Ammon's horn (tissue), 1 donor: ENCODE data around the gene TBX1.

Experiments
- DNase-seq: peaks from one replicate; pipeline ENCODE4 v3.0.0-alpha.2; 2016; ENCODE audit warnings: low spot score

The TBX1 gene

DNA sequence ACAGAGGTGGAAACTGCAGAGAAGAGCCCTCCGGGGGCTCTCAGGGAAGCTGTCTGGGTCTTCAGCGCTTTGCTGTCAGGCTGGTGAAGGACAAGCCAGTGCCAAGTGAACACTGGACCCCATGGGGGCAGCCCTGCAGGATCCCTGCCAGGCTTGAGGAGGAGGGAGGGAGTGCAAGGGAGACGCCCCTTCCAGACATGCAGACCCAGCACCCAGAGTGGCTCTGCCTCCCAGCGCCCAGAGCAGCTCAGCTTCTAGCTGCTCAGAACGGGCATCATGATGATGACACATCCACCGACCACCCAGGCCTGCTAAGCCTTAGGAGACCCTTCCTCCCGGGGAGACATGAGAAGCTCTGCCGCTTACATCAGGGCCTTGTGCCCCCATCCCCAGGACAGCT, 39.7 kb downstream of the TBX1 start:
- no peak for DNase-seq

DNA sequence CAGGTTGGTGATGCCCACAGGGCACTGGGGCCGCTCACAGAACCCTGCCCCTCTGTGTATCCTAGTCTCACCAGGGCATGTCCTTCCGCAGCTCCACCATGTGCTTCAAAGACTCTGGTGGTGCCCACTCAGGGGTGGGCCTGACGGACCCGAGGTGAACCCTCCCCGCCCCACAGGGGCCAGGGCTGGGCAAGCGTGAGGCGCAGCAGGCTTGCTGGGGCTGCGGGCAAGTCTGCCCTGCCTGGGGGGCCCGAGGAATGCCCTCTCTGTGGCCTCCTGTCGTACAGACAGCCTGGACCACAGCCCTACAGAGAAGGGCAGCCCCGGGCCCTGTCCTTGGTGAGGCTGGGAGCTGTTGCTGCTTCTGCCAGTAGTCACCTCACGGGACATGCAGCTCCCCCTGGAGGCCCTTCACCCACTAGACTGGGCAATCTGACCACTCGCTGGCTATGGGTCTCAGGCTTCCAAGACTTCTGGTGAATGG, 40.2 kb downstream of the TBX1 start:
- DNase-seq = no peak

DNA sequence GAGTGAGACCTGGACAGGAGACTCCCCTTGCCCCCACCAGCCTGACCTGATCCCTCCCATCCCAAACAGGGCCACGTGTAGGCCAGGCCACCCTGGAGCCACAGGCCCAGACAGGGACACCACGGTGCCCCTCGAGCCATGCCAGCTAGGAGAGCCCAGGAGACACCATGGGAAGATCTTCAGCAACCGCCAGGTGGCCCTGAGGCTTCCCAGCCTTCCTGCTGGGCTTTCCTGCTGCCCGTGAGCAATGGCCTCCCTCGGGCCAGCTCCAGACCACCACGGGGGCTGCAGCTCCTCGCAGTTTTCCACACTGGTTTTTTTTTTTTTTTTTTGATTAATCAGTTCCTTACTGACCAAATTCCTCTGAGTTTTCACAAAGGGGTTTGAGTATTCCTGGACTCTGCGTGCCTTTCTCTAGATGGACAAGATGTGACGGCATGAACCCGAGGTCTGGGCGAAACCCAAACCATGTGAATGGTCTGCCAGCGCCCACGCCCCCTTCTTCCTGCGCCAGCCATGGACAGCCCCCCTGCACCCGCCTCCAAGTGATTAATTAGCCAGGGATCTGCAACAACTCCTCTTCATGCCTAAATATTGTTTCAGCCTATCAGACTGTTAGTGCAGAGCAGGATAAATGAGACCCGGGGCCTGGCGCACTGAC, 40.9 kb downstream of the TBX1 start:
- no peak for DNase-seq

DNA sequence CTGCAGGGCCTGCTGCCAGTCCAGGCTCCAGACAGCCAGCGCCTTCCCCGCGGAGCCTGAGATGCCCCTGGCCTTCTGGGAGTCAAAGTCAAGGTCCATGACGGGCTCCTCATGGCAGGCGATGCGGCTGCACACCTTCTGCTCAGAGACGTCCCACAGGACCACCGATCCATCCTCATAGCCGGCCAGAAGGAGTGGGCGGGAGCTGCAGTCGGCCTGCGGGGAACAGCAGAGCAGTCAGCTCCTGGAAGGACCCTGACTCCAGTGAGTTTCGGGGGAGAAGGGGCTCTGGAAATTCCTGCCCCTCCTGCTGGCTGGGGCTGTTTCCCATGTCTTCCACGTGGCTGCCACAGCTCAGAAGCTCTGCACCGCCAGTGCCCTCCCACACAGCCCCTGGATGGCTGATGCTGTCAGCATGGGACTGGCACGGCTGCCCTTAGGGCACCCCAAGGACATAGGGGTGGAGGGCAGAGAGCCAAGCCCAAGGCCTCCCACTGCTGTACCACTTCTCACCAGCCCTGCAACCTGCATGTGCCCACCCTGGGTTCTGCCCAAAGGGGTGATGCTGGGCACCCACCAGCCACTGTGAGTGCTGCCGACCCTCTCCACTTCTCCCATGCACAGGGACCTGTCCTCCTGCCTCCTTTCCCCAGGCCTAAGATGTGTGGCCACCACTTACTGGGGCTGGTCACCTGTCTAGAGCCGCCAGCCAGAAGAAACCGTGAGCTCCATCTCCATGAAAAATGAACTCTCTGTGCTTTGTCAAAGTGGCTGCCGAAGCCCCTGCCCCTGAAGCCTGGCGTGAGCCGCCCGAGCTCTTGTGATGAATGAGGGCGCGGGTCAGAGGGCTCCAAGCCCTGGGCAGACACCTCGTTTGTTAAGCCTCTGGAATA, 41.7 kb downstream of the TBX1 start:
- DNase-seq = no peak

DNA sequence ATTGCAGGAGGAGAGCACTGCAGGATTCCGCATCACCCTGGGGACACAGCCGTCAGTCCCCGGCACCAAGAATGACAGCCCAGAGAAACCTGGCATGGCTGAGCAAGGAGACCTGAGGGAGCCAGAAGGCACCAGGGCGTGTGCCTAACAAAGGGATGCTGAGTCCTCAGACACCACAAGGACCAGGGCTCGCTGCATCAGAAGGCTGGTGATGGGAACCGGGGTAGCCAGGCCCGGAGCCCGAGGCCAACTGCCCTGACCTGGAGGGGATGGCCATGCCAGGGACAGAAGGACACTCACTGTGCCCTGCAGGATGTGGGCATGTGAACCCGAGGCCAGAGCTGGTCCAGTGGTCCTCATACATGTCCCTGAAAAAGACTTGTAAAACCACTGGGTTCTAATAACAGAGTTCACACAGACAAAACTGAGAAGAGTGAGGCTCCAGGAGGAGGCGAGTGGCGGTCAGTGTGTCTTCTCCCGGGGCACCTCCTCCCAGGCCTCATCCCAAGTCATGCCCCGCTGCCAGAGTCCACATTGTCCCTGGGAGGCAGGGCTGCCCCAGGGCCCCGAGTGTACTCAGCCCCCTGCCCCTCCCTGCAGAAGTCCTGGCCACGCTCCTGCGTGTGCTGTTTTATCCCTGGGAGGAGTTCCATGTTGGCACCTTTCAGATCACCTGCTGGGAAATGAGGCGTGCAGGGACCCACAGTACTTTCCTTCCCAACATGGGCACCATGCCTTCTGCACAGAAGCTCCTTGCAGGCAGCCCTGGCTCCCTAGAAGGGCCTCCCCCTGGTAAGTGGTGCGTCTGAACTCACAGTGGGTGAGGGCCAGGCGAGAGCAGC, 42.5 kb downstream of the TBX1 start:
- DNase-seq = no peak

DNA sequence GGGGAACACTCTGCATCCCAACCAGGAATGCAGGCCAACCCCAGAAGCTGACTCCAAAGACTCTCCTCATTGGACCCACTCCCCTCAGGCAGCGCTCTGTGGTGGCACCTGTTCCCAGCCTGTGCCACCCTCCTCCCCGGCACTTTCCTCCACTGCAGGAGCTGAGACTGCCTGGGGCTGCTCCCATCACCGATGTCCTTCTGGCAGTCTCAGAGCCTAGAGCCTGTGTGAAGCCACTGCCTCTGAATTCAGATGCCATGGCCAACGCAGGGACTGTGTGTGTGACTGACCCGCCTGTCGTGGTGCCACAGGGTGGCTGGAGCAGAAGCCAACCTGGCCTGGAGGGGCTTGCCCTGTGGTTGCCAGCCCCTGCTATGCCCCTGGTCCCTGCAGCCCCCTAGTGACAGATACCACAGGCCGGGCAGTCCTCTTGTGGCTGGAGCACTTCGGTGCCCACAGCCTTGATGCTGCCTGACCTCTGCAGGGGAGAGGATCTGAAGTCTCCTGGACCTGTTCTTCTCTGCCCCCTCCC, 43.2 kb downstream of the TBX1 start:
- no peak for DNase-seq

DNA sequence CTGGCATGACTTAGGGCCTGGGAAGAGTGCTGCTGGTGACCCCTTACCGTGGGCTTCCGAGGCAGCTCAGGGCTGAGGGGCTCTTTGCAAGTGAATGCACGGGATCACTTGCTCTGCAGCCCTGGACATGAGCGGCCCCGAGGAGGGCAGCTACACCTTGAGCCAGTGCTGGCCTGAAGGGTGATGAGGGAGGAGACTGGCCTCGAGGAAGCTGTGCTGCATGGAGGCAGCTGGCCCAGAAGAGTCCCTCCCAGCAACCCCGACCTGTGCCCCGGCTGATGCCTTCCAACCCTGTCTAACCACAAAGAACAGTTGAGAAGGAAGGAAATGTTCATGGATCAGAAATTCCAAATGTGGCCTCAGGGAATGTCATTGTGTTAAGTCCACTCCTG, 45.2 kb downstream of the TBX1 start:
- DNase-seq = no peak

DNA sequence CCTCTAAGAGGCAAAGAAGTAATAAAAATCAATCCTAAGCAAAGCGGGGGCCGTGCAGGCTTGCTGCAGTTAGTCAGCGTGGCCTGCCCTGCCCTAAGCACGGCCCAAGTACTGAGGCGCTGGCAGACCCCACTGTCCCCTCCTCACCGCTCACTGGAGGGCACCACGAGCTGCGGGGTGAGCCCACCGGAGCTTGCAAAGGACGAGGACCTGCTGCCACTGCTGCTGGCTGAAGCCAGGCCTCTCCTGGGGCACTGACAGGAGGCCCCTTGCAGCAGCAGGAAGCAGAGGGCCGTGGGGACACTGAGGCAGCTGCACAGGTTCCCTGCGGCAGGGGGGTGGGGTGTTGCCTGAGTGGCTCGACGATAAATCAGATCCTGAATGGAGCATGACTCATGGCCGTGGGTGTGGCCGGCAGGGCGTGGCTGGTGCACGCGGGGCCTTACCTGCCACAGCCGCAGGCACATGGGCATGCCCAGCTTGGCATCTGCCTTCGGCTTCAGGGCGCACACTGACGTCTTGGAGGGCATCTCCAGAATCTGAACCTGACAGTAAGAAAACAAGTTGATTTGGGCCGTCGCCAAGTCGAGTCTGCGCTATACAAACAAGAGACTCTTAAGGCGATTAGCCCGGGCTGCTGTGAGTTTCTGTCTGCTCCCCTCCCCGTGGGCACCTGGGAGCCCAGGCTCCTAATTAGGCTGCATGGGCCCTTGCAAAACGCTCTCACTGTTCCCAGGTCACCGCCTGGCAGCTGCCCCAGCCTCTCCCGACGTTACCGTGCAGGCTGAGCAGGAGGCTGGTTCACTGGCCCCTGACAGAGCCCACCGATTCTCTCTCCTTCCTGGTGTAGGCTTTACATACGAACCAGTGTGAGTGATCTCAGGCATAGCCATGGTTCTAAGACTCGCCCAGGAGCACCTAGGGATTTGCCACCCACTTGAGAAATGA, 45.9 kb downstream of the TBX1 start:
- DNase-seq = no peak

DNA sequence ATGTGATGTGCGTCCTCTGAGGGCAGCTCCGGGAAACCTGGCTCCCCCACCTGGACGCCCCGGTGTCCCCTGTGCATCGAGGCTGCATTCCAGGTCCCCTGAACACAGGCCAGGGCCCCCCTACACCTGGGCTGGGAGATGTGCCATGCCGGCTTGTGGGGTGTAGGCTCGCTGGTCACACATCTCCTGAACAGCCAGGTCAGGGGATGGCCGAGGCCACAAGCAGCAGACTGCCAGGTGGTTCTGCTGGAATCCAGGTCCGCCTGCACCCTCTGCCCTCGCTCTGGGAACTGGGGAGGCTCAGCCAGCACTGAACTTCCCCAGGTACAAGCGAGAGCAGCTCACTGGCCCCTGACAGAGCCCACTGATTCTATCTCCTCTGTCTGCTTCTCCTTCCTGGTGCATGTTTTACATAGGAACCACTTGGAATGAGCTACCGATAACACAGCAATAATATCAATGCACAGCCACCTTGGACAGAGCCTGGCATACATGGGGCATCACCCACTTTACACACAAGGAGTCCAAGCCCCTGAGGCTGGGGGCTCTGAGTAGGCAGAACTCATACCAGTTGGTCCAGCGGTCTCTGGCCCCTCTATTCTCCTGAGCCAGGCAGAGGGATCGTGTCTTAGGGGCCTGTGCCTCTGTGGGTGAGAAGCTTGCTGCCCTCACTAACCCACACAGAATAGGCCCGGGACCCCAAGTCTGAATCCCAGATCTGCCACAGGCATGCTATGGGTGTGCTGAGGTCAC, 46.8 kb downstream of the TBX1 start:
- no peak for DNase-seq

DNA sequence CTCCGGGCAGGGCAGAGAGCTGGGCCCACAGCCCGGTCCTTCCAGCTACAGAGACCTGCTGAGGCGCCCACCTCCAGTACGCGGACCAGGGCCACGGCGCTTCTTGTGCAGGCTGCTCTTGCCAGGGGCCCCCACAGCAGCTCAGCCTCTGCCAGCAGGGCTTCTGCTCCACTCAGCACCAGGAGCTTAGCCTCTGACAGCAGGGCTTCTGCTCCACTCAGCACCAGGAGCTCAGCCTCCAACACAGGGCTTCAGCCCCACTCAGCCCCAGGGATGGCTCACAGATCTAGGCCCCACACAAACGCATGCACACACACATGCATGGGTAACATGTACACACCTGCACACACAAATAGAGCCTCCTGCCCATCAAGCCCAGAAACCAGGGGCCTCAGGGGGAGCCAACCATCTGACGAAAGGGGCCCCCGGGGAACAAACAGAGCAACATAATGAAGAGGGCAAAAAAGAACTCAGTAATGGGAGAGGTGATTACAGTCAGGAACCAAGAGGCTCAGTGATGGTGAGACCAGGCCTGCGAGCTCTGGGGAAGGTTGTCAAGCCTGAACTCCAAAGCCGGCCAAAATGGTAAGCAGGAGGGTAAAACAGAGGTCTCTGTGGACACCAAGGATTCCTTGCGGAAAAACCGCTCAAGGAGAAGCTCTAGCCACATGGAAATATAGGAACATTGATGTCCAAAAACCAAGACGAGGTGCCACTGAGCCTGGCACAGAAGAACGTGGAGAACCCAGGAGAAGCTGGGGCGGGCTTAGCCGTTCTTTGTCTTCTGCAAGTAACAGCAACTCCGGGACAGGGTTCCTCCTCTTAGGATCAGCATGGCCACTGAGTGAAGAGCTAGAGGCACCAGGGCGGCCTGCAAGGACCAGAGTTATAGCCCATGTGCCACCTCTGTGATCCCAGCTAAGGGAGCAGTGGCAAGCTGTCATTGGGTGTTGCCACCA, 47.6 kb downstream of the TBX1 start:
- DNase-seq = no peak

DNA sequence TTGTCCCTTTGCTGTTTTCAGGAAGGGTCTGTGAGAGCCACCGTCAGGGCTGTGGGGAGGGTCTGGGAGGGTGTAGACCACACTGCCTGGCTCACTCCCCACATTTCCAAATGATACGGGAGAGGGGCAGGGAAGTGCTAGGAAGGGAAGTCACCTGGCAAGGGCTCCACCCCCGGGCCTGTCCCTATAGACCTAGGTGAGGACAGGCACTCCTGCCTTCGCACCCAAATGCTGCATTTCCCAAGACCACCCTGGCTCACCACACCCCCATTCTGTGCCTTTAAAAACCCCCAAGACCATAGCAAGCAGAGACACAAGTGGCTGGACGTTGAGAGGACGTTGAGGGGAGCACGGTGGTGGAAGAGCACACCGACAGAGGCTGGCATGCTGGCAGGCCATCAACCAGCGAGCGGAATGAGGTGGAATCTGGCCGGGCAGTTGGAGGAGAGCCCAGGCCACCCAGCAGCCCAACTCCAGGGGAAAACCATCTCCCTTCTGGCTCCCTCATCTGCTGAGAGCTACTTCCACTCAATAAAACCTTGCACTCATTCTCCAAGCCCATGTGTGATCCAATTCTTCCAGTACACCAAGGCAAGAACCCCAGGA, 48.4 kb downstream of the TBX1 start:
- DNase-seq = no peak

DNA sequence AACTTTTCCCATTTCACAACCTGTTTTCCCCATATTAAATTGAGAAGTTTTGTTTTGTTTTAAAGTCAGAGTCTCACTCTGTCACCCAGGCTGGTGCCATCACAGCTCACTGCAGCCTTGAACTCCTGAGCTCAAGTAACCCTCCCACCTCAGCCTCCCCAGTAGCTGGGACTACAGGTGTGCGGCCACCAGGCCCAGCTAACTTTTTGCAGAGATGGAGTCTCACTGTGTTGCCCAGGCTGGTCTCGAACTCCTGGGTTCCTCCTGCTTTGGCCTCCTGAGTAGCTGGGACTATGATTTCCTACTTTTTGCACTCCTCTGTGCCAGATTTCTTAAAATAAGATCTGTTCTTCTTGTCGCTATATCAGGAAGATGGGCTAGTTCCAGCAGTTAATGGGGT, 49.2 kb downstream of the TBX1 start:
- no peak for DNase-seq

DNA sequence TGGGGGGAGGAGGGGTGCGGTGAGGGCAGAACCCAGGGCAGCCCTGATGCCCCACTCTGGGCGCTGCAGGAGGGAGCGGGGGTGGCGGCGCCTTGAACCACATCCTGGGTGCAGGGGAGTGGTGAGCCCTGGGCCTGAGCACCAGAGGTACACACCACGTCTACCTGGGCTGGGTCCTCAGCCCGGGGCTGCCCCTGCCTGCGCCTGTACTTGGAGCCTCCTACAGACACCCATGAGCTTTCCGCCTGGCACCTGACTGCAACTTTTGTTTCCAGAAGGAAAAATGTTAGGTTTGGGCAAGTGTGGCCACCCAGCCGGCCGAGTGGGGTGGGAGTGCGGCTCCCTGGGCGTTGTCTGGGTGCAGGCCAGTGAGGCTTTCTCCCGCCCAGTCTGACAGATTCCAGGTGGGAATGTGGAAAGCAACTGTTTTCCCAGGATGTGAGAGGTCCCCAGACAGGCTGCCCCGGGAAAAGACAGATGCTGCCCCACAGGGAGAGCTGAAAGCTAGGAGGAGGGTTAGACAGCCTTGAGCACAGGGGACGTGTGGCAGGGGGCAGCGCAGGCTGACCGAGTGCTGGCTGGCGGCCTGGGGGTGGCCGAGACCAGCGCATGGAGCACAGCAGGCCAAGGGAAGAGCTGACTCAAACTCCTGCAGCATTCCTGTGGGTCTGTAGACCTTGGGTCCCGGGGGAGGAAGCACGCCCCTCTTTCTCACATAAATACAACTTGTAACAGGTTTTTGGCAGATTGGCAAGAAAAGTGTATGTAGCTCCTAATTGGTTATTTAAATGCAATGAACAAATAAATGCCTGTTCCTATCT, 50.0 kb downstream of the TBX1 start:
- DNase-seq = no peak

DNA sequence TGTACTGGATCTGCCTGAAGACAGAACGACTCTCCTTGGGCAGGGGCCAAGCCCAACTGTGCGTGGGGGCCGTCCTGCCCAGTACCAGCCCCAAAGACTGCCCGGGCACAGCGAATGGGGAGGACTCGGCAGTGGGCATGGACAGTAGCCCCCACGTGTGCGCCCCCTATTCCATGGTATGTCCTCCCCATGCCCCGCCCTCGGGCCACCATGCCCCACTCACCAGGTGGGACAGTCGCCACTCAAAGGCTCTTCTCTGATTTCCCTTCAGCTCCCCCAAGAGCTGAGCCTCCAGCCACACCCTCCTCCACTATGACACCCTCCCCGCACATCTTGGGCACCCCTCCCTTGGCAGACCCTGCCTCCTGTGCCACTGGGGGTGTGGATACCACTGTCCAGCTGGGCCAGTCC, 50.6 kb downstream of the TBX1 start:
- no peak for DNase-seq

DNA sequence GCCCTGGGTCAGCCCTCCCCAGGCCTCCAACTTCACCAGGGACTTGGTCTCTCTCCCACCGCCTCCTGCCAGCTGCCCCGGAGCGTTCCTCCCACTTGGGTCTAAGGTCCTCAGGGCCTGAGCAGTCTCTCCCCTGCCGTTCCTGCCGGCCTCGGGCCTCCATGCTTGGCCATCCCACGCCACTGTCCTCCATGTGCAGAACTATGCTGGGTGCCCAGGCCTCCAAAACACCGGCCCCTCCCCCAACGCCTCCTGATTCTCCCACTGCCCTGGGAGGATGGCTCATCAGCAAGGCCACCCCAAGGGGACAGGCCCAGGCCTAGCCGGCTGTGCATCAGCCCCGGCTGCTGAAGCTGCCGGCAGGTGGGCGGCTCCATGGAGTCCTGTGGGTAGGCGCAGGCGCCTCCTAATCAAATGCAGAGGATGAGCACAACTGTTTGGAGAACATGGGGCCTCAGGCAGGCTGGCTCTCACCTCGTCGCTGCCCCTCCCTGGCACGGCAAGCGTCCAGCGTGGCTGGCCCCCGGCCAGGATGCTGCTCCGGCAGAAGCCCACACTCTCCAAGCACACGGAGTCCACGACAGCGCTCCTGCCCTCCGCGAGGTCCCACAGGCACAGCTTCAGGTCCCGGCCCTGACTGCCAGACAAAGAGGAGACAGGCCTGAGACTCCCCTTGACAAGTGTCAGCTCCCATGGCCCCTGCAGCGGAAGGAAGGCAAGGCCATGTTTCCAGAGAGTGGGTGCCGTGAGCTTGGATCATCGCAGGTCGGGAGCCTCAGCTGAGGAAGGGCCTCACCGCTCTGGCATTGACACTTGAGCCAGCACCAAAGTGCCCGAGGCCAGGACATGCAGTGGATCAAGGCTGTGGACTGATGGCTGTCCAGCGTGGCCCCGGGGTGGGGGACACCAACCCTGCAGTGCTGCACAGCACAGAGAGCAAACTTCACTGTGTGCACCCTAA, 51.5 kb downstream of the TBX1 start:
- no peak for DNase-seq

DNA sequence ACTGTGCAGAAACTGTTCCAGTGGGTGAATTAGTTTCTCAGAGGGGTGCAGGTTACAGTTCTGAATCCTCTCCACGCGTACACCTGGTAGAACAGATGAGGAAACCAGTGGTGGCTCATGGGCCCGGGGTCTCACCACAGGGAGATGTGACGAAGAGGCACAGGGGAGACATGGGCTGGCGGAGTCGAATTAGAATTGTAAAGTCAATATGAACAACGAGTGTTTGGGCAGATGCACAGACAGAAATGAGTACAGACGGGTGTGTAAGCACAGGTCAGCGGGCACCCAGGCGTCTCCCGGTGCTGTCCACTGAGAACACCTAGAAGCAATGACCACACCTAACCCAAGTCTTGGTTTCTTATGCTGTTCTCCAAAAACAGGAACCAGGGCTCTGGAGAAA, 52.3 kb downstream of the TBX1 start:
- DNase-seq = no peak

DNA sequence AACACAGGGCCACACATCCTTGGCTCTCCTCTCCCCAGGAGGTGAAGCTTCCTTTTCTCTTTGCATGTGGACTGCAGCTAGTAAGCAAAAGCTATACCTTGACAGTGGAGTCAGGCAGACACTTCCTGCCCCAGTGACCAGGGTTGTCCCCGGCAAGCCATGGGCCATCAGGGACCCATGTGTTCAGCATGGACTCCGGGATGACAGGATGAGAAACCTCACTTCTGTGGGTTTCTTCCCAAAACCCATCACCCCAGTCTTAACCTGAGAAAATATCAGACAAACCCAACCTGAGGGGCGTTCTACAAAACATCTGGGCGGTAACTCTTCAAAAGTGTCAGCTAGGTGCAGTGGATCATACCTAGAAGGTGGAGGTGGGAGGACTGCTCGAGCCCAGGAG, 53.9 kb downstream of the TBX1 start:
- DNase-seq = no peak
